GM21423 (cell line): ENCODE measurements around the gene EEF1A2.

ENCODE experiments used
- ATAC-seq: cut with Tn5 transposase; IDR thresholded peaks from one replicate; pipeline ENCODE4 v1.9.1; 2021; ENCODE audit warnings: mild to moderate bottlenecking, moderate library complexity; ENCODE audit not compliant: unreplicated experiment

The EEF1A2 gene

DNA sequence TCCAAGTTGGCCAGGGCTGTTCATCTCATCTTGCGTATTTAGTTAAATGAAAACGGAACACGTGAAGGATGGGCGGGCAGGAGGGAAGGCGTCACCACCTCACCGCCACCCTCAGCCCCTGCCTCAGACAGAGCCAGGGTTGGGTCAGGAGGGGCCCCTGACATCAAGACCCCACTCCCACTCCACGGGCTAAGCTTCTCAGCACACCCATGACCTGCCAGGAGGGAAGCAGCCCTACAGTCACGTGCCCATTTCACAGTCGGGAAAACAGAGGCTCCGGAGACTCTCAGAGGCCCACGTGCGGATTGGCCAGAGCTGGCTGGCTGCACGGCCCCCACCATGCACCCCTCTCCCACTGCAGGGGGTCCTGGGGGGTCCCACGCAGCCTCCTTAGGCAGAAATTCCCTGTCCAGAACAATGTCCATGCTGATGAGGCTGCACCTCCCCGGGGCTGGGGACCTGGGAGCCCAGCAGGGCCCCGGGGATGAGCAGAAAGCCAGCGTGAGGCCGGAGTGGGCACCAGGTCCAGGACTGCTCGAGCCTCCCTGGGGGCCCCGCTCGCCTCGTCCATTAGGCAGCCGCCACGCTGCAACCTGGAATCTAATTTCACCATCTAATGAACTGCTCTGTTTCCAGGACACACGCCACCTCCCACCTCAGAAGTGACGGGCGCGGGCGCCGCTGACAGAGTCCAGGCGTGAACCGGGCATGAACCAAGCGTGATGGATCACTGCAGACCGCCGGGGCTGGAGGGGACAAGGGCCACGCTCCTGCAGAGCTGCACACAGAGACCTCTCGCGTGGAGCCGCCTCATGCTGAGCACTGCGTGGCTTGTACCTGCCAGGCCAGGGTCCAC lies 42.2 kb downstream of the EEF1A2 start:
- no peak for ATAC-seq

DNA sequence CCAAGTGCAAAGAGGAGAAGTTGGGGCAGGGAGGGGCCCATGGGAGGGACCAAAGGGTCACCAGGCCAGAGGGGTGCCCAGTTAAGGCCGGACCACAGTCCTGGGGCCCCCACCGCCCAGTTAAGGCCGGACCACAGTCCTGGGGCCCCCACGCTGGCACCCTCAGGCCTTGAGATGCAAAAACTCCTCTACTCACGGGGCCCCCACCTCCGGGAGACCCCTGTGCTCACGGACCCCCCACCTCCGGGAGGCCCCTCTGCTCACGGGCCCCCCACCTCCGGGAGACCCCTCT lies 43.4 kb downstream of the EEF1A2 start:
- ATAC-seq = no peak

DNA sequence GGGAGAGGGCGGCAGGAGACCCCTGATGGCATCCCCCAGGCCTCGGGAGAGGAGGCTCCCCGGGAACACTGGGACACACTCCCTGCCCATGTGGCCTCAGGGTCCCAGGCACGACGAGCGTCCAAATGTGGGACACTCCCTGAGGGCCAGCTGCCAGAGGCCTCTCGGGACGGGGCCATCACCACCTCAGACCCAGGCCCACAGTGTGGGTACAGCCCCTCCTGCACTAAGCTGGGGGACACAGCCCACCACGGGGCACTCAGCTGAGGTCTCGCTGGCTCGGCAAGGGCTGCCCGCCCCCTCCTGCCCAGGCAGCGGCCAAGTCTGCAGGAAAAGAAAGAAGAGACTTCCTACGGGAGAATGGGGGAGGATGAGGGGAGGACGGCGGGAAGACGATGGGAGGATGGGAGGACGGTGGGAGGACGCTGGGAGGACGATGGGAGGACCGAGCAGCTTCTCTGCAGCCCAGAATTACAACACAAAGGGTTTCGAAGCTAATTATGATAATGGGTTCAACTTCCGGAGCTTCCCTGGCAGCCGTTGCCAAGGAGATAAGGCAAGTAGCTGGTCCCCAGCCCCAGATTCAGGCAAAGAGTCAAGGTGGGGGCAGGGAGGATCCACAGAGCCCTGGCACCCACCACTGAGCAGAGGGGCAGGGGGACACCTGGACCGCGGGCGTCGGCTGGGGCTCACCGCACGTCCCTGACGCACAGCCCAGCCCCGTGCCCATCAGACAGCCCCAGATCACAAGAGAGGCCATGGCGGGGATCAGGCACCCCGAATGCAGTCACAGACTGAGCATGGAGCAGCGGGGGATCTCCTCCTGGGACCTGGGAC lies 43.9 kb downstream of the EEF1A2 start:
- no peak for ATAC-seq

- no peak for ATAC-seq
These were observed 45.9 kb downstream of the EEF1A2 start for GRCh38 chr20:63452821-63453523.

DNA sequence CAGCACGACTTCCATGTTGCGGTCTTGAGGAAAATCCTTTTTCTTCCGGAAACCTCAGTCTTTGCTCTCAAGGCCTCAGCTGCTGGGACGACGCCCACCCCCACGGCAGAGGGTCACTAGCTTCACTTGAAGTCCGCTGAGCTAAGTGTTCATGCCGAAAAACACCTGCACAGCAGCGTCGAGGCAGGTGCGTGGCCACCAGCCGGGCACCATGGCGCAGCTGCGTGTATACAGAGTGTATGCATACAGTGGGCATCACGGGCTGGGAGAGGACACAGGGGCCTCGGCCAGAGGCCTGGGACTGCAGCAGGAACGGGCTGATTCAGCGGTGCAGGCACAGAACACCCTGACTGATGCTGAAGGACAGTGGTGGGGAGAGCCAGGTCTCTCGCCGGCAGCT lies 46.5 kb downstream of the EEF1A2 start:
- no peak for ATAC-seq

DNA sequence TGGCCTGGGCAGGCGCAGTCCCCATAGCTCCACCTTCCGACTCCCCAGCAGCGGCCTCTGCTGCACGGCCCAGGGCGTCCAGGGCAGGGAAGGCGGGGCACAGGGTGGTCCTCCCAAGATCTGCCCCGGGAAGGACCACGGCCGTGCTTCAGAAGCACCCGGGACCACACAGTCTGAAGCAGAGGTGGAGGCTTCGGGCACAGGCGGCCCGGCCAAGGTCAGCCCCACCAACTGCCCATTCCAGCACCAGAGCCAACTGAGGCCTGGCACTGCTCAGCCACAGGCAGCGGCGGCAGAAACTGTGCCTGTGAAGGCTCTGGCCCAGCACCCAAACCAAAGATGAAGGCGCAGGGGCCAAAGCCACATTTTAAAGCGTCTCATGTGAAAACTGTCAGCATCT lies 47.1 kb downstream of the EEF1A2 start:
- no peak for ATAC-seq

DNA sequence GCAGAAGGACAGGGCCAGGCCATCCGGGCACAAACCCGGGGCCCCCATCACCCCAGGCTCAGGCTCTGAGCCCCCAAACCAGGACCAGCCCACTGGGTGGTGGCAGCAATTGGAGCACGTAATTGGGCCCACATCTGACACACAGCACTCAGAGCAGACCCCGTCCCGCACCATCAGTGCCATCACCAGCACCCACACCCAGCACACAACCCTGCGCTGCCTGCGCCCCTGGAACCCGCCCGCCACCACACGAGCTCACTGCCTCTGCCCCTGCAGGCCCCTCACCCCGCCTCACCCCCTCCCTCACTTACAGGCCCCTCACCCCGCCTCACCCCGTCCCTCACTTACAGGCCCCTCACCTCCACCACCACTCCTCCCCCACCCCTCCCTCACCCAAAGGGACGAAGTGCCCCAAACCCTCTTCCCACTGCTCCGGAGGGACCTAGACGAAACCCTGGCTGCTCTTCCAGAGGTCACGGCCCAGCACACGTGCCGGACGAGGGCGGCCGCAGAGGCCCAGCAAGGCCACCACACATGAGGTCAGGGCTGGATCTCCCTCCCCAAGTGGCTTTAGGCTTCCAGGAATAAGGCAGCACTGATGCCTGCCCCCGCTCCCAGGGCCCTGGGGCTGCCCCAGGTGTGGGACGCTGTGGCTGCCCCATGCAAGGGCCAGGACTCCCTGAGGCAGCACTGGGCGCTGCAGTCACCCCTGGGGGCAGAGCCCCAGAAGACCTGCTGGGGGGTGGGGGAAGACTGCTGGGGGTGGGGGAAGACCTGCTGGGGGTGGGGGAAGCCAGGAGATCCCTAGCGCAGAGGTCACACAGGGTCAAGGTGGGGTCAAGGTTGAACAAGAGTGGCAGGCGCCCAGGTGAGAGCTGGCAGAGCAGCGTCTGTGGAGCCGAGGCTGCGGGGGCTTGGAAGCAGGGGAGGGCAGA lies 48.8 kb downstream of the EEF1A2 start:
- no peak for ATAC-seq

DNA sequence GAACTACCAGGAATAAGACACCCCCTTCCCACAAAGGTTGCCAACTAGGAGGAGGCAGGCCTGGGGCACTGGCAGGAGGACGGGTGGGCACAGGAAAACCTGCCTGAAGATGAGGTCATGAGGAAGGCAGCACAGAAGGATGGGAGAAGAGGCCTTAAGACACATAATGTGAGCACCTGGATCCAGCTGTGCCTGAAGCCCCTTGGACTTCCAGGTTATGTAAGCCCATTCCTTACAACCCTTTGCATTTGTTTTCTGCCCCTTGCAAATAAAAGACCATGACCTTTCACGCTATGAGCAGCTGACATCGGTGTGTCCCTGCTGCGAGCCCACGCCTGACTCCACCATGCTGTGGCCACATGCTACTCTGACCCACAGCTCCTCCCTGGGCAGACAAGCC lies 49.9 kb downstream of the EEF1A2 start:
- ATAC-seq = no peak

GRCh38 chr20:63448031-63448430 lies 50.9 kb downstream of the EEF1A2 start:
- no peak for ATAC-seq

GRCh38 chr20:63447320-63447719 lies 51.6 kb downstream of the EEF1A2 start:
- ATAC-seq = no peak

GRCh38 chr20:63446216-63447024 lies 52.5 kb downstream of the EEF1A2 start:
- no peak for ATAC-seq

DNA sequence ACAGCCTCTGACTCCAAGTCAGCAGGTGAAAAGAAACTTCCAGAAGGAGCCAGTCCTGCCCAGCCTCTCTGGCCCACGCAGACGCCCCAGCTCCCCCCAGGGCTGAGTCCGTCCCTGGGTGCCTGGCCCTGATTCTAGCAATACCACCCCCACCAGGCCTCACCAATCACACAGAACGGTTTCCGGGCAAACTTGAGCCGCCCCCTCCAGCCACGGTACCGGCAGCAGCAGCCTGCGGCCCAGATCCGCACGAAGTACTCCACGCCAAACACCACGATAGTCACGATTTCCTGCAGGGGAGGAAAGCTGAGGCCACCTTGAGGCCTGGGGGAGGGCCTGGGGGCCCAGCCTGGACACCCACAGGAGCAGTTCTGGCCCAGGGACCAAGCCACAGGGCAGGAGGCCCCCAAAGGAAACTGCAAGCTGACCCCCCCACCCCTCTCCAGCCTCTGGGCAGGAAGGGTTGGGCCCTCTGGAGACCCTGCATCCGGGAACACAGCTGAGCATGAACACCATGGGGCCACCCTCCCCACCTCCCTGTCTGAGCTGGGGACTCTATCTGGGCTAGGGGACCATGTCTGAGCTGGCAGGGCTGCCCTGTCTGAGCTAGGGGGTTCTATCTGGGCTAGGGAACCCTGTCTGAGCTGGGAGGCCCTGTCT lies 53.7 kb downstream of the EEF1A2 start:
- no peak for ATAC-seq

DNA sequence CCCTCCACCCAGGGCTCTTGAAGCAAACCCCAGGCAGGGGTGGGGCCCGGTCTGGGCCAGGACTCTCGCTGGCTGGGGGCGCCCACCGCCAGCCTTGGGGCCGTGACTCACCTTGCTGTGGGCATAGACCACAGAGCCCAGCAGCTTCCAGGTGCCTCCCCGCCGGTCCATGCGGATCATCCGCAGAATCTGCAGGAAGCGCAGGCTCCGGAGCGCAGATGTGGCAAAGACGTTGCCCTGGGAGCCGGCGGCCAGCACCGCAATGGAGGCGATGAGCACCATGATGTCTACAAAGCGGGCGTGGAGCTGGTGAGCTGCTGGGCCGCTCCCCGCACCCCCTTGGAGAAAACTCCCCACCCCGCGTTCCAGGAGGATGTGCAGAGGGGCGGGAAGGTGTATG lies 54.3 kb downstream of the EEF1A2 start:
- no peak for ATAC-seq

GRCh38 chr20:63443606-63444395 lies 55.1 kb downstream of the EEF1A2 start:
- ATAC-seq = no peak

DNA sequence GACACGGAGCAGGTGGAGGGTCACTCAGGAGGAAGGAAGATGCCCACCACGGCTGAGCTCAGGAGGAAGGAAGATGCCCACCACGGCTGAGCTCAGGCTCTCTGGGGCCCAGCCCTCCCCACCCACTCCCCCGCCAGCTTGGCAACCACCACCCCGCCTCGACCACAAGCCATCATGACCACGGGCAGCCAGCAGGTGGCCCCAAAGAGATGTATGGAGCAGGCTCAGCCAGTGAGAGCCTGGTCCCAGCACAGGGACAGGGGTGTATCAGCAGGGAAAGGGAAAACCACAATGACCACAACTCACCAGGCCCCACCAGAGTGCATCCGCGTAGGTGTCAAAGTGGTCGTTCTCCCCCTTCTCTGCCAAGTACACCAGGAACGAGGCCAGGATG lies 56.8 kb downstream of the EEF1A2 start:
- no peak for ATAC-seq

DNA sequence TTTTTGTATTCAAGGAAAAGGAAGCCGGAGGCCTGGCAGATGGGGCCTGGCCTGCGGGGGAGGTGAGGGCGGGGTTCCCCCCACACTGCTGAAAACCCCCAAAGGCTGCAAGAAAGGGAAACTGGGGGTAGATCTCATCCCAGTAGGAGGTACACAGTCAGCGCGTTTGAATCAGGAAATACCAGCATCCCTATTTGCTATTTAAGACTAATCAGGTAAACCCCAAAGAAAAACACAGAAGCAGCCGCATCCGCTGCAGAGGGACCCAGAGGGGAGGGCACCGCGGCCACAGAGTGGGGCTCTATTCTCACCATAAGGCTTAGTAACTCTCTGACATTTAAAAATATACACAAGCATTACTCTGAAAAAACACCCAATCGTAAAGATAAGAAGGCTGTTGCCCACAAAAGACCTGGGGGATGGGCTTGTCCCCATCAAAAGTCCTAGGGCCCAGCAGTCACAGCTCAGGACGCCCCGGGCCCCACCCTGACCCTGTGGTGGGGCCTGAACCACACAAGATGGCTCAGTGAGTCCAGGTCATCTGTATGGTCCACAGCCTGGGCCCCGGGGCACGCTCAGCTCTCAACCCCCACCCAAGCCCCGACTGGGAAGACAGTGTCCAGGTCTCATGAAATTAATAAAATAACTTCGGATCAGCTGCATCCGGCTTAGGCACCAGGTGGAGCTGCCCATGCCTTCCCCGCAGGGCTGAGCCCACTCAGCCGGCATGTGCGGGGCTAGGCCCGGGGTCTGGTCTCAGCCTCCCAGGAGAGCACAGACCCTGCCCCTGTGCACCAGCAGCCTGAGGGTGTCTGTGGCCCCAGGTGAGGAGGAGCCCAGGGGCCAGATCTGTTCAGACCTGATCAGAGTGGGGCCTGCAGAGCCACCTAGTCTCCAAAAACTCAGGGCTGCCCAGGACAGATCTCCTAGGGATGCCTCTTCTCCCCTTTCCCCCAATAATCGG lies 57.5 kb downstream of the EEF1A2 start:
- ATAC-seq = no peak

DNA sequence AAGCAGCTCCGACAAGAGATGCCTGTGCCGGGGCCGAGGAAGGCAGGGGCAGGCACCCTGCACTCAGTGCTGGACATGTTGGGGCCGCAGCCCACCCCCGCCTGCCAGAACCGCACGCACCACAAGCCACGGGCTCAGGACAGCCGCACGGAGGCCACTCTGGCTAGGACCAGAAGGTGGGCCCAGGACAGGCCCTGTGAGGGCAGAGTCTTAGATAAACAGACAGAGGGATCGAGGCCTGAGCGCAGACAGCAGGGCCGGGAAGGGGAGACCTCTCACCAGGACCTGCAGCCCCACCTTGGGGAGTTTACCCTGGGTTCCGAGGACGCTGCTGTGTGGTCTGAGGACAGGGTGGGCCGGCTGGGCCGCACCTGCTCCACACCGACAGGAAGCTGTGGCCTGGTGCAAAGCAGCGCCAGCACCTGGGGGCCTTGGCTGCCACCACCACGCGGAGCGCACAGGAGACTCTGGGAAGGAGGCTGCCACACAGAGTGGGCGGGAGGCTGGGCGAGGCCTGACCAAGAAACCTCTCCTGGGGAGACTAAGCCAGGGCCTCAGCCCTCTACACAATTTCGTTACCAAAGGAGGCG lies 58.4 kb downstream of the EEF1A2 start:
- ATAC-seq = no peak
